SK-N-MC (cell line): ENCODE data around the gene HRH1.

Experiments used
- EZH2 ChIP-seq: fragments of 200-600 bp; sonication (generic); IDR thresholded peaks from one replicate; pipeline ENCODE4 v1.6.1; 2017; ENCODE audit warnings: antibody characterized with exemption
- POLR2AphosphoS5 ChIP-seq: IDR thresholded peaks from 2 replicates; pipeline ENCODE4 v1.6.1; 2012; ENCODE audit warnings: mild to moderate bottlenecking, low read depth, low read length, borderline replicate concordance

DNA sequence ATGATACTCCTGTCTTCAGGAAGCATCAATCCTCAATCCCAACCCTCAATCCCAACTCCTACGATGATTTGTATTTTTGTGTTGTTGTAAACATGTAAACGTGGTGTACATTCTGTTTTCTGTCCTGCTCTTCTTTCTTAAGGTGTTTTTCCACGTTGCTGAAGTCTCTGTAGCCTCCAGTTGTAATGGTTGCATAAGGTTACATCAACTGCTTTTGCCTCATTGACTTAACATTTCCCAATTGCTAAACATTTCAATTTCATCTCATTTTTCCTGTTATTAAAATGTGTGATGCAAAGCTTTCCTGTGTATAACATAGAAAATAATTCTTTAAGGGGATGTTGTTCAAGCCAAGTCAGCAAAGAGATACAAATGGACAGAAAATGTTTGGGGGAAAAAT is 33.4 kb downstream of the HRH1 start:
- TF ChIP-seq EZH2 (no peak), POLR2AphosphoS5 (no peak)
